DMS 273 treated with DMSO at 0.1 percent for 48 hours (cell line): Measurements from ENCODE around the gene ITGB1.

ENCODE experiments used
- DNase-seq: peaks from one replicate; lab custom pipeline; 2025; lab: John Stamatoyannopoulos, UW

The ITGB1 gene

DNA sequence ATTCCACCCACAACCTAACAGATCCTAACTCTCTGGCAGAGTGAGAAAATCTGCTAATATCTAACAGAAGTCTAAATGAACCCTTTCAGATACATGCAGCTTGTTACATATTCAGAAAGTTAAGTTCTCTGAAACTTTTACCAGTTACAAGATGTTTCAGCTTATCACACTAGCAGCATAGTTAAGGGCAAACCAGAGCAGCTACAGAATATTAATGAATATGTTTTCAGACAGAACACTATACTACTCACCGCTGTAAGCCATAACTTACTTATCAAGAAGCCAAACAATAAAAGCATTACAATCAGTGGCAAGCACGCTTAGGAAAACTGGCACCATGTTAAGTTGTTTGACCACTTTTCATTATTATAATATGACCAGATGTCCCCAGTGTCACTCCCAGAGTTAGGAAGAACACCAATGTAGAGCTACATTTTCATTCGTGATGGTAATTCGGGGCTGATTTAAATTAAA, 2.7 kb downstream of the ITGB1 start:
- DNase-seq: no peak

DNA sequence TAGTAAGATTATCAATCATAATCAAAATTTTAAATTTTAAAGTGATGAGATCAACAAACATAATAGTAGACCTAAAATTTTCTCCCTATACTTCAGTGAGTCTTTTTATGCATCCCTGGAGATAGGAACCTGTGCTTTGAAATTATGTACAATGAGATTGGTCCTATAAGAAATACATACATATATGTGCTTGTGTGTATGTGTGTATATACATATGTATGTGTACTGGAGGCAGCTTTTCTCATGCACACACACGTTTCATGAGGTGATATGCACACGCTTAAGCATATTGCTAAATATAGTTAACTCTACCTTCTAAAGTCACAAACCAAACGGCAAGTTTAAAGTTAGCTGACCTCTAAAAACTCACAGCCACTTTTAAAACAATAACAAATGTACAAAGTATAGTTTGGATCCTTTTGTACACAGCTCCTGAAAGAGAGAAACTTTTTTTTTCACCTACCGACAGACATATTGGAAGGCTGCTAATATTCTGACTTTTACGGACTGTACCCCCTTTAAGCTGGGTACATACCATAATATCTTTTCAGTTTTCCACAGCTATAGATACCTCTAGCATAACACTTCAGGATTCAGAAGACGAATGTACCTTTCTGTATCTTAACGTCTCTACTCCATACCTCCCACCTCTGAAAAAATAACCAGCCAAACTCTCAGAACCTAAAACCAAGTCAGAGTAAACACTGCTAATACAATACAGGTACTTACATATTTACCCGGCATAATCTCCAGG, 3.3 kb downstream of the ITGB1 start:
- DNase-seq: no peak

DNA sequence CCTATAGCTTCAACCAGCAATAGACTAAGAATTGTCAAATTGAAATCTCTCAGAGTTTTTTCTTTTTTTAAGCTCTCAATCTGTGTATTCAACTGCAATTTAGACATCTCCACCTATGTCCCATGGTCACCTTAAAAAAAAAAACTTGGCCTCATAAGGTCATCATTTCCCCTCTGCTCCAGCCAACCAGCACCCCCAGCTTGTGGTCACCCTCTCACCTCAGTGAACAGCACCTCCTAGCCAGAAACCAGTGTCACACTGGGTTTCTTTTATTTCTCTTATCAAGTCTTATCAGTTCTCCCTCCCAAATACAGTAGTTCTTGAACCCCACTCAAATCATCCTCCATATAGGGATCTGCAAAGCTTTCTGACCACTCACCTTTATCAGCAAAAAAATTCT, 4.0 kb downstream of the ITGB1 start:
- DNase-seq: no peak

DNA sequence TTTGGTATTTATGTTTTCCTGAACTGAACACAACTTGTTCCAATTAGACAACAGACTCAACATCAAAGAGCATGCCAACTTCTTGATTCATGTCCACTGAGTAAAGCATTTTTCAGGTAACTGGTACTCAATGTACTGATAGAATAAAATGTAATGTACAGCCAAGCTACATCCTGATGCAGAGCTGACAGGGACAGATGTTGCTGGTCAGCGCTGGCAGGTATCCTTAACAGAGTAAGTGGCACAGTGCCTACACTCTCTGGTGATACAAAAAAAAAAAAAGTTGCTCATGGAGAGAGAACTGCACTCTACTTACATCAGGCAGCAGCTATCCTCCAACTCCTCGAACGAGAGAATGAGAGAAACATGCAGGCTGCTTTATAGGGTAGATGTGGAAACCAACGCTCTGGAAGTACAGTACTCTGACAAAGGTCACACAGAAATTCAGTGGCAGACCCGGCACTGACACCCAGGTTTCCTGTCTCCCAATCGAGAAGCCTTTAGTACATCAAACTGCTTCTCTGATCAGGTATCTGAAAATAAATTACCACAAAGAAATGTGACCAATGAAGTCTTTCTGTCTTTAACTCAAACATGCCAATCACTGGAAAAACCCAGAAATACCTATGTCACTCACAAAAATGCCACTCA, 4.6 kb downstream of the ITGB1 start:
- DNase-seq: no peak

DNA sequence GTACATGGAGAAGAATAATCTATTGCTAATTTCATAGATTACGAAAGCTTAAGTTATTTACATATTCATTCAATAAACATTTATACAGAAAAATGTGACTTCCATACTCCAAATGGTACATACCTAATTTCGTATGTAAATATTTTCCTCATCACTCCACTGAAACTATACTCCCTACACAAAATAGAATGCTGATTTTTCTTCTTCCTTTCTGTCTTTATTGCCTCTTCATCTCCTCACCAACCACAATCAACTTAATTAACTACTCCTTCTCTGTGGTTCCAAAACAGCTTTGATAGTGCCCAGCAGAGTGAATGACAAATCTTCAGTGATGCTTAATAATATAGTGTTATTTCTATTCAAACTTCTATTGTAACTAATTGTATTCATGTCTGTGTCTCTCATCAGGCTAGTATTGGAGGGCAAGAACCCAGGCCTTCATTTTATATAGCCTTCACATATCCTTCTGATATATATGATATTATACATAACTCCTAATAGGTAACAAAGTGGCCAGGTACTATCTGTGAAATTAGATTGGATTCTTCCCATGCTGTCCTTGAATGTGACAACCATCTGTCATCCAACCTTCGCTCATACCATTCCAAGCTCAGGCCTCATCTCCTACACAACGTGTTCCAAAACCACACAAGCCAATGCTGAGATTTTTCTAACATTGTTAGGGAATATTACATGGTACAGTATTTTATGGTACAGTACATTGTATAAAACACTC, 5.3 kb downstream of the ITGB1 start:
- no peak for DNase-seq

DNA sequence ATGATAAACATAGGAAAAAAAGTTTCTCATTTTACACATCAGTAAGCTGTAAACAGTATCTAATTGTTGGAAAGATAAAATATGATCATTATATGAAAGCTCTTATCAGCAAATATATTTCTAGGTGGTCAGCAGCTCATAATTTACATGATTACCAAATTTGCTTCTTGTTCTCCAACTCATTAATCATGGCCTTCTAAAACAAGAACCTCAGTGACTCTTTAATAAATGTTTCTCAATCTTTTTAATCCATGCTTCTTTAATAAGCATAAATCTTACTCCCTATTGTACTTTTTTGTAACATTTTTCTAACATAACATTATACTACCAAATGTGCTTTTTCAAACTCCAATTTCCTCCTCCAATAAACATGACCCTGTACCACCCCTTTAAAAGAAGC, 5.9 kb downstream of the ITGB1 start:
- no peak for DNase-seq

DNA sequence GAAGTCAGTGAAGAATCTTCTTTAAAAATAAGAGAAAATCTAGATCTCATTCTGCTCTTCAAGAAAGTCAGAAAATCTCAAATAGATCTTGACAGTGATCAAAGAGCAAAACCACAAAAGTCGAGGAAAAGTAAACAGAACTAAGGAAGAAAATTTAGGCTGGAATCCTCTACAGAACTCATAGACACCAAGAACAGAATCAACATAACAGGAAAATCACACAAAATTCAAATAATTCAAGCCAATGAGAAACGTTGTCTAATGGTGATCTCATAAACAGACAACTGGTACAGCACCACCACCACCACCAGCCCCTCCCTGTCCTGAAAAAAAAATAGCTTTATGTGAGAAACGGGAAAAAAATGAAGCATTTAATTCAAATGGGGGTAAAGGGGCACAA, 6.9 kb downstream of the ITGB1 start:
- DNase-seq: no peak

DNA sequence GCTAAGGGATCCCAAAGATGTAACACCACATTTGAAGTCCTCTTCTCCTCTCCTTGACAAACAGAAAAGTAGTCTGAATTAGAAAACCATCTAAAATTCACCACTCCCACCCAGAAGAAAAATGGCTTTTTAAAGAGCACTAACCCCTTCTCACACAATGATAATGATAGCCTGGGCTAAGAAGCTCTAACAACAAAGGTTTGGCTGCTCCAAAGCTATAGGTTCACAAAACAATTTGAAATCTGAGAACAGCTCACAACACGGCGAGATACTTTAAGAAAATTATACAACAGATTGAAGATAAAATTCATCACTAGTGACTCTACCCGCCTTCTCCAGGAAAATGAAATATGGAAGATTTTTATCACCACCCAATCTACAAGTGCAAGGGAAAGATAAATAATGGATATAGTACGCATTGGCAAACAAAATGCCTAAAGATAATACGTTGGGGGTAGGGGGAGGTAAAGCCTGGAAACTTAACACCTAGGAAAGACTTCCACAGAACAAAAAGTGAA, 7.4 kb downstream of the ITGB1 start:
- DNase-seq: no peak

DNA sequence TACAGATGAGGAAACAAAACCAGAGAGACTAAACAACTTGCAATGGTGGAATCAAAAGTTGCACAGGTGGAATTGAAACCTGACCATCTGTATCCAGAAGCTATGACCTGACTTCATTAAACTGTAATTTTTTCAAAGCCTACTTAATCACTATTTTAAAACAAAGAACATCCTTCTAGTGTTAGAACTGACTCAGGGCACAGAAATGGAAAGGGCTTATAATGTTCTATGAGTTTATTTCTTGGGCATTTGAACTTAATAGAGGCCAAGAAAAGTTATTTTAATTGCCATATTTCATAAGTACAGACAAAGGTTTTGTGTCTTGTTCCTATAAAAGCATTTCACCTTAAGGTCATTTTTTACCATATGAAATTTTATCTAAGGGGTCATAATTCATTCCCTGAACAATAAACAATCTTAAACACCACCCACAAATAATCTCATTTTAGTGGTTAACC, 8.8 kb downstream of the ITGB1 start:
- no peak for DNase-seq

DNA sequence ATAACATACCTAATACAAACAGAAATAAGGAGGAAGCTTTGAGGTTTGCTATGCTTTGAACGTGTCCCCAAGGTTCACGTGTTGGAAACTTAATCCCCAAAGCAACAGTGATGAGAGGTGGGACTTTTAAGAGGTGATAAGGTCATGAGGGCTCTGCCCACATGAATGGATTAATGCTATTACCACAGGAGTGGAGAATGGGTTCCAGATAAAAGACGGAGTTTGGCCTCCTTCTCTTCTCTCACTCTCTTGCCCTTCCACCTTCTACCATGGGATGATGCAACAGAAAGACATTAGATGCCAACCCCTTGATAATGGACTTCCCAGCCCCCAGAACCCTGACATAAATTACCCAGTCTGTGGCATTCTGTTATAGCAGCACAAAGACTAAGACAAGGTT, 9.6 kb downstream of the ITGB1 start:
- DNase-seq: no peak

DNA sequence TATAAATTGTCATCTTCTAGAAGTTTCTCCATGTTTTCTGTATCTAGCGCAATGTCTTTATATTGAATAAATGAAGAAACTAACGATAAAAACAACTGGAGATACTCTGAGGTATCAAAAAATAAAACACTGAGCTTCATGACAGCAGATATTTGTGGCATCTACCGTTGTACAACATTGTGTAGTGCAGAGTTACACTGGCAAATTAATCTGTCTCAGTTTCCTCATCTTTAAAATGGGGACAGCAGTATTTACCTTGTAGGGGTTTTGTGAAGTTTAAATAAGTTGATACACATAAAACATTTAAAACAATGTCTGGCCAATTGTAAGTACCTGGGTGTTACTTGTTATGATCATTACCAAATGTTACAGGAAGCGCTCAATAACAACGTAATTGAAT, 10.4 kb downstream of the ITGB1 start:
- no peak for DNase-seq

DNA sequence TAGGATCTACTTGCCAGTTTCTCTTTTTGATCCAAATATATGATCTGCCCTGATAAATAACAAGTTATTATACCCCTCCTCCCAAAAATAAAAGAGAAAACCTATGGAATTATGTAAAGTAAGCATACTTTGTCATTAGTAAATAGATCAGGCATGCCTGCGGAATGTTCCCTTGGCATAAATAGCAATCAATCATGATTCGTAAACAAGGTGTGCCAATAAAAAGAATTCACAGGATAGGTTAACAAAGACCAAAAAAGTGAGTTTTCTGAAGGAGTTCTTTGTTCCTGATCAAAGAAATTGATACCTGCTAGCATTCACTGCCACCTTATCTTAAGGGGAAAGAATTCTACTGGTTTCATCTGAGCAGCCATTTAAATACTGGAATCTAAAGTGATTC, 11.9 kb downstream of the ITGB1 start:
- no peak for DNase-seq

DNA sequence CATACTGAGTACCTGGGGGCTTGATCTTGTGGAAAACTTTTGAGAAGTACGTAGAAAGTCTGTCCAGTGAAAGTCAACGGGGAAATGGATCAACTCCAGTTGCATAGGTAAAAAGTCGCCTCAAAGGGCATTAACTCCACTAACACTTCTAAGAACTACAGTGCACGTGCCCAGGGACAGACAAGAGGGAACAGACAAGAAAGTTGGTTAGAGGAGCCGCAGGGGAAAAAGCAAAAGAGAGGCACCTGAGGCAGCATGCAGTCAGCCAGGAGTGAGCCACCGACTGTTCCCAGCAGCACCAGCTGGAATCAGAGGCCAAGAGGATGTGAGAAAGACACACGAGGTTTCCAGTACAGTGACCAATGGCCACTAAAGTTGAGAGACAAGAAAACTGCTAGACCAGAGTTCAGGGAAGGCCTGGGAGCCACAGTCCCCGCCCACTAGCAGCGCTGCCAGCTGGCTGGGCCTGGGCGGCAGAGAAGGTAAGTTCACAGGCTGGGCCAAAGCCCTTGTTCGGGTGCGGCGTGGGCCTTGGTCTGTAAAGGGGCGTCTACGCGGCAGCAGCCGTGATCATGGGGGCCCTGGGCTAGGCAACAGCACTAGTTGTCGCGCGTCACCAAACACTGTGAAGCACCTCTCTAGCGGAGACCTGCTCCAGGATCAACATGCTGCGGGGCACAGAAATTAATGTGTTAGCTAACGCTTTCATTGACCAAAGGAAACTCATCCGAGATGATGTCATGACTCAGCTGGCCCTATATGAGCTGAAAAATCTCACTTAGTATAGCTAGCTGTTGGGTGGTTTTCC, 14.0 kb downstream of the ITGB1 start:
- DNase-seq: no peak

DNA sequence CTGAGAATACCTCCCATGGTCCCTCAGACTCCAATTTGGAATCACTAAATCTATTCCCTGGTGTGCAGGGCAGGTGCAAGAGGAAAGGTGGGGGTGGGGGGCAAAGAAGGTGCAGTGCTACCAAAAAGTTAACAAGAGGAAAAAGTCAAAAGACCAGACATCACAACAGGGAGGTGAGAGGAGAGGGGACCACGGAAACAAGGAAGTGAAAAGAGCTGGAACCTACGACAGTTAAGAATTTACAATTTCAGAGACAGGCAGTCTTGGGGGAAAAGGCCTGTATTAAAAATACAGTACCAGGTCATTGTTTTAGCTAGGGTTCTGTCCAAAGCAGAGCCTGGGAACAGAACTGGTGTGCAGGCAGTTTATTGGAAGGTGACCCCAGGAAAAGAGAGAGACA, 14.6 kb downstream of the ITGB1 start:
- no peak for DNase-seq

DNA sequence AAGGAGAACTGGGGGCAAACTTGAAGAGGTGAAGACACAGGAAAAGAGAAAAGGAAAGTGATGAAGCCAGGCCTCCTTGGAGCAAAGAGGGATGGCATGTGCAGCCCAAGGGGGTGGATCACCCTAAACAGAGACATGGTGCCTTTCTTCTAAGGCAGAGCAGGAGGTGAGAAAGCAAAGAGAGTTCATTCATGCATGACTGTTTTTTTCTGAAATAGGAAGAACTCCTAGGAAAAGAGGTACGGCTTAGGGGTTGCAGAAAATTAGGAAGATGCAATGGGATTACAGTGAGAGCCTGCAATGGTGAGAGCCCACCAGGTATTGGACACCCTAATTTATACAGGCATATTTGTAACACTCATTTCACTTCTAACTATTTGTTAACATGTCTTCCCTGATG, 15.9 kb downstream of the ITGB1 start:
- DNase-seq: no peak

DNA sequence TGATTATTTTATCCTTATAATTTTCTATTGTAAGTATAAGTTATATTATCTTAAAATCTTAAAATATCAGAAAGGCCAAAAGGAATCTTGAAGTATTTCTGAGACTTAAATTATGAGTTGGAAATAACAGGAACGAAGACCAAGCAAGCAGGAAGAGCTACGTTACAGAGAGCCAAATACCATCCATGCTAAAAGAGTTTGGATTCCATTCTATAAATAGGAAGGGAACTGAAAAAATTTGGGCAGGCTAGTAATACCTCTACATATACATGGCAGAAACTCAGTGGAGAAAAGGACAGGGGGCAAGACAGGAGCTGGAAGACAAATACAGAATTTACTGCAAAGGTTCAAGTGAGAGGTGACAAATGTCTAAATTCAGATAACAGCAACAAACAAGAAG, 16.7 kb downstream of the ITGB1 start:
- DNase-seq: no peak

DNA sequence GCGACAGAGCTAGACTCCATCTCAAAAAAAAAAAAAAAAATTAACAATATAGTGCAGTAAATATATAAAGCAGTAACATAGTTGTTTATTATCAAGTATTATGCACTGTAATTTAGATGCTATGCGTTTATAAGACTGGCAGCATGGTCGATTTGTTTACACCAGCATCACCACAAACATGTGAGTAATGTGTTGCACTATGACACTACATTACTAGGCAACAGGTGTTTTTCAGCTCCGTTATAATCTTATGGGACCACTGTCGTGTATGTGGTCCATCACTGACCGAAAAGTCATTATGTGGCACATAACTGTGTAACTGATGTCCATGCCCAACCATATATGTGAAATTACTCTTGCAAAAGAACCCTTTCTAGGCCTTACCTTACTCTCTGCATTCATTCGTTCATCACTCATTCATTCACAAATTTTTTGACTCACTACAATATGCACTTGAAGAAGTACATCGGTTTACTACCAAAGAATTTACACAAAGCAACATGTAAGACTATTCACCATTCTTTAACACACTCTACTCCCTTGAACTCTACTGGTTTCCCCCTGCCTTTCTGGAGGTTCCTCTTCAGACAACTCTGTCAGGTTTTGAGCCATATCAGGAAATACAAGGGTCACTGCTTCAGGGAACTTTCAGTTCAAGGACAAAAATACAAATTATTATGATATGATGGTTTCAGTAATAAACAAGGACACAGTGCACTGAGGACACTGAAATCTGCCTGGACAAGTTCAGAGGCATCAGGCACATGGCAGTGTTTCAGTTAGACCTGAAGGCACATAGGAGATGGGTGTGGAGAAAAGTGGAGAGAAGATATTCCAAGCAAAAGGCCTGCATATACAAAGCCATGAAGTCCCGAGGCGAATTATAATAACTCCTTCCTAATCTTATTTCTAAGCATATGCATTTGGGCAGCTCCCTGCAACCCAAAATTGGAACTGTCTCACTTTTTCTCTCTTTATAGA, 17.4 kb downstream of the ITGB1 start:
- DNase-seq: no peak

DNA sequence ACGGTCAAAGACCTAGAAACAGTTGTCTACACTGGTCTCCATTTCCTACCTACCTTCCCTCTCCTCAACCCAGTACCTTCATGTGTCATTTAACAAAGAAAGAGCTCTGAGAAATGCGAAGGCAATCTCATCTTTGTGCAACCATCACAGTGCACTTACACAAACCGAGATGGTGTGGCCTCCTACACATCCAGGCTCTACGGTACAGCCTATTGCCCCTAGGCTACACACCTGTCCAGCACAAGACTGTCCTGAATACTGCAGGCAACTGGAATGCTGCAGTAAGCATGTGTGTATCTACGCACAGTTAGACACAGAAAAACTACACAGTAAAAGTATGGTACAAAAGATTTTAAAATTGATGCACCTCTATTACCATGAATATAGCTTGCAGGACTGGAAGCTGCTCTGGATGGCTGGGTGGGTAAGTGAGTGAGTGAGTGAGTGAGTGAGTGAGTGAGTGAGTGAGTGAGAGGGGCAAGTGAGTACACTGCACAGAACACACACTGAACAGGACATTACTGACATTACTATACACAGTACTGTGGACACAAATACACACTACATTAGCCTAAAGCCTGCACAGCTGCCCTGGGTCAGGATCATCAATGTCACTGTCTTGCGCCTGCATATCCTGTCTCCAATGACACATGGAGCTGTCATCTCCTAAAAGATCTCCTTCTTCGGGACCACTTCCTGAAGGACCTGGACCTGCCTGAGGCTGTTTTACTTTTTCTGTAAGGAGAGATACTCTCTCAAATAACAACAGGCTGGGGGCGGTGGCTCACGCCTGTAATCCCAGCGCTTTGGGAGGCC, 18.5 kb downstream of the ITGB1 start:
- no peak for DNase-seq

DNA sequence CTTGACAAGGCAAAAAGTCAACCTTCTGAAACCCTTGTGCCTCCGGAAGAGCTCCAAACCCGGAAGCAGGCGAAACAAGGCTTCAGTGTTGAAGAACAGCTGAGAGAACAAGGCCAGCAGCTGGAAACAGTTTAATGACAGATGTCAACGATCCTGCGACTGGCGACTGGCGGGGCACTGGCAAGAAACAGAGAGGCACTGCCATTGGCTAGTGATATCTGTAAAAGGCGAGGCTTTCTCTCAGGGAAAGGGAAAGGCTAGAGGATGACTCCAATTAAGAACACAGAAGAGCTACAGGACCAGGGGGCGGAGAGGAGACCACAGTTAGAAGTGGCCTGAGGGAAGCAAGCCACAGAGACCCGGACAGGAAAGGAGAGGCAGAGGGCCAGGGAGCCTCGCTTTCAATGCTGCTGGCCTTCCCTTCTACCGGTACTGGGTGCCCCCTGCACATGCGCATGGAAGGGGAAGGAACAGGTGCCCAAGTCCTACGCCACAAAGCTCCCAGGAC, 19.4 kb downstream of the ITGB1 start:
- no peak for DNase-seq
